Natural killer cell (primary cell): ENCODE results near the gene CDK5RAP3. TPM values are rescaled to one million over a fixed set of nuclear protein-coding genes. Genes with fewer than 3 reads are reported as not detected.

Experiments
- ATAC-seq, 3 donors: fragments of 150-1000 bp in 2 of 3; fragments of 200-7000 bp in 1 of 3; cut with Tn5 transposase; 1 replicate in 1 of 3; 2 replicates in 2 of 3; pipeline ENCODE4 v1.10.0; 2021; ENCODE audit warnings: mild to moderate bottlenecking in 2 of 3, moderate library complexity in 2 of 3
- DNase-seq, 2 donors: peaks; one replicate each; pipeline versions ENCODE4 v3.0.0 to v3.0.0-alpha.2; 2013 to 2021; ENCODE audit warnings: mixed read lengths in 1 of 2
- H3K27ac ChIP-seq: one replicate; pipeline ENCODE4 v1.5.1; 2013; ENCODE audit warnings: mild to moderate bottlenecking, low read length
- H3K27me3 ChIP-seq: one replicate; pipeline ENCODE4 v1.6.1; 2013; ENCODE audit warnings: low read length; ENCODE audit not compliant: control insufficient read depth, insufficient read depth
- H3K36me3 ChIP-seq: one replicate; pipeline ENCODE4 v1.6.1; 2013; ENCODE audit warnings: low read length; ENCODE audit not compliant: control insufficient read depth, insufficient read depth
- H3K4me1 ChIP-seq: one replicate; pipeline ENCODE4 v1.6.1; 2013; ENCODE audit warnings: low read length; ENCODE audit not compliant: control insufficient read depth, insufficient read depth
- H3K4me3 ChIP-seq: one replicate; pipeline ENCODE4 v1.5.1; 2013; ENCODE audit warnings: low read length
- H3K9me3 ChIP-seq: one replicate; pipeline ENCODE4 v1.6.1; 2013; ENCODE audit warnings: low read length; ENCODE audit not compliant: control insufficient read depth, insufficient read depth
- H3K27ac Mint-ChIP-seq, 2 donors: one replicate each; pipeline ENCODE4 v1.8.0; 2022; ENCODE audit warnings: mild to moderate bottlenecking in 2 of 2, mixed read lengths in 2 of 2, moderate library complexity in 1 of 2
- H3K27me3 Mint-ChIP-seq, 2 donors: one replicate each; pipeline ENCODE4 v1.8.0; 2022; ENCODE audit warnings: low read depth in 2 of 2, mixed read lengths in 2 of 2
- H3K36me3 Mint-ChIP-seq: one replicate; pipeline ENCODE4 v1.8.0; 2022; ENCODE audit warnings: mixed read lengths
- H3K4me1 Mint-ChIP-seq, 2 donors: one replicate each; pipeline ENCODE4 v1.8.0; 2022; ENCODE audit warnings: mixed read lengths in 2 of 2
- H3K4me3 Mint-ChIP-seq: one replicate; pipeline ENCODE4 v1.8.0; 2022; ENCODE audit warnings: mild to moderate bottlenecking, moderate library complexity, mixed read lengths
- H3K9me3 Mint-ChIP-seq, 2 donors: one replicate each; pipeline ENCODE4 v1.8.0; 2022; ENCODE audit warnings: mixed read lengths in 2 of 2
- CTCF ChIP-seq: fragments of 200-600 bp; IDR thresholded peaks from one replicate; pipeline ENCODE4 v1.8.0; 2022; ENCODE audit warnings: antibody characterized with exemption
- WGBS: methylation state at CpG from one replicate; pipeline ENCODE4 v1.1.7; 2013; ENCODE audit warnings: missing lambda C conversion rate; ENCODE audit not compliant: insufficient coverage; 5-methylcytosine and 5-hydroxymethylcytosine counted together
- intact Hi-C: fragments of 100-400 bp; cut with micrococcal nuclease; formaldehyde crosslinking; loops from one replicate; pipeline ENCODE4 v1.14.2; 2022
- total RNA-seq, 4 donors: library from RNA; stranded (reverse); fragments of 120-200 nt in 1 of 4; gene quantifications; one replicate each; pipeline versions ENCODE4 v1.2.3 to v1.2.4, GENCODE V29; 2013 to 2022

The CDK5RAP3 gene
- total RNA-seq, 3 donors from 2014 or later (not counting 1 experiment from before 2014, with no cell fraction given): 289 to 300 (median 292) TPM

- Mint-ChIP-seq H3K9me3 (no peaks in the 10 kb centered on the region), H3K36me3 (no peaks in the 10 kb centered on the region), H3K4me1 (no peaks in the 10 kb centered on the region), H3K27ac (no peak overlapping the region), H3K4me3 (no peak overlapping the region), H3K27me3 (no peaks in the 10 kb centered on the region)
- TF ChIP-seq CTCF: no peak
- H3K9me3 ChIP-seq: no peaks in the 10 kb centered on the region
- no peaks in the 10 kb centered on the region for H3K27me3 ChIP-seq
- no peak for DNase-seq
- WGBS: 96% methylated on average over 19 of the region's 20 CpGs
- intact Hi-C loops: no loop called here
- no peak overlapping the region for H3K4me3 ChIP-seq
- H3K27ac ChIP-seq: no peak overlapping the region
- no peak for ATAC-seq
- peaks cover 60% of the 10 kb centered on the region for H3K36me3 ChIP-seq
- no peaks in the 10 kb centered on the region for H3K4me1 ChIP-seq
Observed at GRCh38 chr17:47927821-47928400, 43.0 kb upstream of the CDK5RAP3 start.

GRCh38 chr17:47928415-47928814, 42.5 kb upstream of the CDK5RAP3 start:
- TF ChIP-seq CTCF: no peak
- H3K36me3 ChIP-seq: peaks cover 57% of the 10 kb centered on the region
- no peaks in the 10 kb centered on the region for H3K36me3 Mint-ChIP-seq

GRCh38 chr17:47929218-47930000, 41.5 kb upstream of the CDK5RAP3 start:
- Mint-ChIP-seq H3K9me3 (no peaks in the 10 kb centered on the region), H3K4me1 (no peaks in the 10 kb centered on the region), H3K4me3 (no peak overlapping the region), H3K27me3 (no peaks in the 10 kb centered on the region), H3K27ac (no peak overlapping the region), H3K36me3 (no peaks in the 10 kb centered on the region)
- H3K36me3 ChIP-seq: peaks cover 47% of the 10 kb centered on the region
- ATAC-seq (no peak), DNase-seq (no peak)
- H3K4me1 ChIP-seq: no peaks in the 10 kb centered on the region
- H3K27me3 ChIP-seq: no peaks in the 10 kb centered on the region
- H3K27ac ChIP-seq: no peak overlapping the region
- TF ChIP-seq CTCF: no peak
- 88% methylated on average over 10 of the region's 10 CpGs for WGBS
- H3K9me3 ChIP-seq: no peaks in the 10 kb centered on the region
- H3K4me3 ChIP-seq: no peak overlapping the region
- intact Hi-C loops: no loop called here

More at GRCh38 chr17:47928415-47928814, 42.5 kb upstream of the CDK5RAP3 start:
- no peak for DNase-seq
- Mint-ChIP-seq H3K9me3 (no peaks in the 10 kb centered on the region), H3K27ac (no peak overlapping the region), H3K27me3 (no peaks in the 10 kb centered on the region), H3K4me3 (no peak overlapping the region), H3K4me1 (no peaks in the 10 kb centered on the region)
- Histone ChIP-seq H3K27me3 (no peaks in the 10 kb centered on the region), H3K27ac (no peak overlapping the region), H3K9me3 (no peaks in the 10 kb centered on the region), H3K4me1 (no peaks in the 10 kb centered on the region), H3K4me3 (no peak overlapping the region)
- ATAC-seq: no peak
- intact Hi-C loops: no loop called here
- no CpG with 5 or more reads among the region's 2 CpGs for WGBS
